NK-92 (cell line): ENCODE data around the gene IL18RAP.

ENCODE experiments used
- DNase-seq: peaks from one replicate; lab custom pipeline; 2025; ENCODE audit not compliant: unreplicated experiment; lab: John Stamatoyannopoulos, UW

Gene IL18RAP

GRCh38 chr2:102421890-102422759 lies 835 bp upstream of the IL18RAP start:
- no peak for DNase-seq

GRCh38 chr2:102423368-102423767 lies 408 bp downstream of the IL18RAP start:
- DNase-seq, result no peak

- DNase-seq, result no peak
Measured at GRCh38 chr2:102424754-102425153, 1.8 kb downstream of the IL18RAP start.

GRCh38 chr2:102425441-102426132 lies 2.6 kb downstream of the IL18RAP start:
- no peak for DNase-seq

GRCh38 chr2:102427249-102427648 lies 4.3 kb downstream of the IL18RAP start:
- DNase-seq, result no peak

- no peak for DNase-seq
Measured at GRCh38 chr2:102428573-102428972, 5.6 kb downstream of the IL18RAP start.

GRCh38 chr2:102432386-102432785 lies 9.4 kb downstream of the IL18RAP start:
- no peak for DNase-seq

GRCh38 chr2:102433973-102434654 lies 11.2 kb downstream of the IL18RAP start:
- DNase-seq, result no peak

GRCh38 chr2:102434655-102435381 lies 11.9 kb downstream of the IL18RAP start:
- DNase-seq, result no peak

GRCh38 chr2:102435741-102436140 lies 12.8 kb downstream of the IL18RAP start:
- no peak for DNase-seq

- no peak for DNase-seq
Measured at GRCh38 chr2:102436323-102436722, 13.4 kb downstream of the IL18RAP start.

GRCh38 chr2:102437122-102437521 lies 14.2 kb downstream of the IL18RAP start:
- DNase-seq, result no peak

- DNase-seq, result no peak
Measured at GRCh38 chr2:102438111-102438510, 15.2 kb downstream of the IL18RAP start.

GRCh38 chr2:102438578-102438977 lies 15.6 kb downstream of the IL18RAP start:
- DNase-seq, result no peak

- no peak for DNase-seq
Measured at GRCh38 chr2:102439065-102439695, 16.2 kb downstream of the IL18RAP start.

- no peak for DNase-seq
Measured at GRCh38 chr2:102442967-102443828, 20.2 kb downstream of the IL18RAP start.

GRCh38 chr2:102444233-102444632 lies 21.3 kb downstream of the IL18RAP start:
- no peak for DNase-seq

- DNase-seq, result no peak
Measured at GRCh38 chr2:102446936-102447335, 24.0 kb downstream of the IL18RAP start.

- DNase-seq, result peak; percentile 3
Measured at GRCh38 chr2:102449370-102449974, 26.5 kb downstream of the IL18RAP start.
